Measurements from ENCODE around the gene IFITM2. TPM values are rescaled to one million over a fixed set of nuclear protein-coding genes. Genes with fewer than 3 reads are reported as not detected.

The IFITM2 gene
- total and polyA plus RNA-seq, 2 of the 4 experiments (the other 2 are of a cell fraction), result 31.2 to 564 TPM

DNA sequence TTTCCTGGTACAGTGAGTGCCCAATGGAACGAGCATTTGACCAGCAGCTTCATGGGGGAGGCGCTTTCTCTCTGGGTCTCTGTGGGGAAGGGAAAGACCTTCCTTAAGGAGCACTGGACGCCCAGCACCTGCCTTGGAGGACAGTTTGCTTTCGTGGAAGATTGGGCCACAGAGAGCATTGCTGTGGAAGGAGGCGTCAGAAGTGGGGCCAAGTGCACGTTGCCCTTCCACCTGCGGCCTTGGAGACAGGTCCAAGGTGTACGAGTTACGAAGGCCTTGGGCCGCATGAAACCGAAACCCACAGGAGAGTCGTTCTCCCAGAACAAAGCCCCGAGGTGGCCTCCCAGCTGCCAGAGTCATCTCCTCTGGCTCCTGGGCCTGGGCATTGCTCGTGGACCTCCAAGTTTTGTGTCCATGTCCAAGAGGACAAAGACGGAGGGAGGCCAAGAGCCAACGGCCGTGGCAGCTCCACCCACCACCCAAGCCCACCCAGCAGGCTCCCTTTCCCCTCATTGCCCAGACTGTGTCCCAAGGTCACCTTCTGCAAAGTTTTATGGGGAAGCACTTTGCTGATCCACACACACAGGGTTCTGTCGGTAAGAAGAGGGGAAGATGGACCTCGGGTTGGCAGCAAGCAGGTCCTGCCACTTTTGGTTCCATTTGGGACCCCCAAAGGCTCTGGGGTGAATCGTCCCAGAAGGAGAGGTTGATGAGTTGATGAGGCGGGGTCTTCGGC is 35.3 kb upstream of the IFITM2 start:
- H2AK5ac ChIP-seq (ENCODE audit: low read depth, low read length), result no peak overlapping the region
- no TSS peak for BruUV-seq (replicated peaks)
- dilution Hi-C loops (cut with HindIII; ENCODE audit: low sequenced_read_pairs, unreplicated experiment), result no loop called here
- no peak overlapping the region for H2BK5ac ChIP-seq (ENCODE audit: low read depth, low read length, poor library complexity, severe bottlenecking)
- no peaks in the 10 kb centered on the region for H3K79me1 ChIP-seq (ENCODE audit: low read depth in 1 of 2, low read length in 2 of 2)
- WGBS, 2 experiments (ENCODE audit: extremely low coverage in 2 of 2, insufficient read length in 1 of 2), result 86% methylated on average over 13 of the region's 22 CpGs; no CpG with 5 or more reads in 1 of the 2 experiments
- H3K4me2 ChIP-seq (ENCODE audit: low read depth, low read length), result no peak overlapping the region
- intact Hi-C loops (cut with micrococcal nuclease), result no loop called here
- no peak overlapping the region for H2AFZ ChIP-seq (replicated peaks; ENCODE audit: low read length, poor library complexity)
- H3K27ac ChIP-seq (ENCODE audit: insufficient read depth, low read length), result no peak overlapping the region
- no peak overlapping the region for H2BK20ac ChIP-seq (ENCODE audit: low read depth, low read length)
- no peak overlapping the region for H3K56ac ChIP-seq (ENCODE audit: extremely low read depth, insufficient read depth, low read length)
- ATAC-seq (ENCODE audit: low read depth), result no peak
- DNase-seq, result no peak
- H3K18ac ChIP-seq (ENCODE audit: low read depth, low read length), result no peak overlapping the region
- in situ Hi-C loops (cut with MboI; ENCODE audit: low sequenced_read_pairs), result no loop called here
- H2BK15ac ChIP-seq (ENCODE audit: low read depth, low read length), result no peak overlapping the region
- H3K36me3 ChIP-seq (ENCODE audit: control insufficient read depth, insufficient read depth, low read length), result no peaks in the 10 kb centered on the region
- H2BK120ac ChIP-seq (ENCODE audit: low read depth, low read length), result no peak overlapping the region
- H2AK9ac ChIP-seq (replicated peaks; ENCODE audit: low read depth, low read length, poor library complexity), result peak overlapping the region; percentile 19
- H4K20me1 ChIP-seq (ENCODE audit: insufficient read depth, low read length), result no peaks in the 10 kb centered on the region
- H3K4me3 ChIP-seq (ENCODE audit: insufficient read depth, low read depth, low read length), result no peak overlapping the region
- no peaks in the 10 kb centered on the region for H3K9me1 ChIP-seq (ENCODE audit: insufficient read depth, low read length)
- no peak overlapping the region for H3K23ac ChIP-seq (ENCODE audit: low read depth, low read length)
- H4K5ac ChIP-seq (ENCODE audit: low read depth, low read length), result no peak overlapping the region
- H3K14ac ChIP-seq (replicated peaks; ENCODE audit: low read depth, low read length), result no peak overlapping the region
- H4K91ac ChIP-seq (ENCODE audit: insufficient read depth, low read depth, low read length), result no peak overlapping the region
- peaks cover 47% of the 10 kb centered on the region for H3K27me3 ChIP-seq (ENCODE audit: control insufficient read depth, insufficient read depth, low read length)
- no peaks in the 10 kb centered on the region for H3K4me1 ChIP-seq (ENCODE audit: control insufficient read depth, insufficient read depth, low read length)
- H3K4ac ChIP-seq (ENCODE audit: low read depth, low read length), result no peak overlapping the region
- TF ChIP-seq CEBPB (IDR thresholded peaks at IDR 0.05; ENCODE audit: low read depth, low read length), result no peak
- no peak for TF ChIP-seq MAZ (IDR thresholded peaks at IDR 0.05; ENCODE audit: borderline replicate concordance, low read depth, low read length)
- TF ChIP-seq FOS (IDR thresholded peaks at IDR 0.05; ENCODE audit: low read depth, low read length), result no peak
- TF ChIP-seq RAD21 (IDR thresholded peaks at IDR 0.05; ENCODE audit: low read length), result no peak
- no peak for TF ChIP-seq RCOR1 (IDR thresholded peaks at IDR 0.05; ENCODE audit: insufficient replicate concordance, low read length)
- no peak for TF ChIP-seq POLR2A (IDR thresholded peaks at IDR 0.05; ENCODE audit: low read depth, low read length)
- no peak overlapping the region for H4K8ac ChIP-seq (ENCODE audit: low read depth in 2 of 2, low read length in 2 of 2)
- peaks cover 2% of the 10 kb centered on the region; the same call in 1 of the 2 replicates for H3K9me3 ChIP-seq (ENCODE audit: control insufficient read depth, insufficient read depth, low read length)
- ChIA-PET CTCF (no interaction called here), POLR2A (ENCODE audit: unreplicated experiment) (no interaction called here)
- H3K9ac ChIP-seq (ENCODE audit: low read depth, low read length), result no peak overlapping the region

Data from IMR-90 (cell line).